K562 (cell line): Measurements from ENCODE around the gene HPCAL1. TPM values are rescaled to one million over a fixed set of nuclear protein-coding genes. Genes with fewer than 3 reads are reported as not detected.

Experiments
- ATAC-seq: fragments of 200-7000 bp; cut with Tn5 transposase; 3 replicates; pipeline ENCODE4 v1.9.1; 2020; ENCODE audit warnings: moderate library complexity
- BruUV-seq: library from RNA; stranded (reverse); fragments of 400-500 nt; replicated peaks from 2 replicates; lab custom pipeline; 2021; lab: Mats Ljungman, UMichigan
- CTCF ChIA-PET: fragments of 300-600 bp; formaldehyde crosslinking; extraction: SDS; loops from one replicate; lab custom pipeline; 2021; ENCODE audit warnings: low intra/inter-chr PET ratio; lab: Yijun Ruan, JAX
- POLR2A ChIA-PET: fragments of 300-600, 350-650 bp; sonication (Branson Sonifier 250); formaldehyde crosslinking; extraction: SDS; loops from one replicate; lab custom pipeline; 2021; ENCODE audit warnings: antibody characterized with exemption, inconsistent platforms; lab: Yijun Ruan, JAX
- DNase-seq, 4 experiments: peaks; one replicate each; pipeline versions ENCODE4 v3.0.0 to v3.0.0-alpha.2; 2011 to 2018; ENCODE audit warnings: low spot score in 3 of 4, mixed read lengths in 3 of 4; ENCODE audit errors: extremely low read depth in 1 of 4
- FAIRE-seq: peaks from 2 replicates; lab custom pipeline; 2011; peaks lifted over from hg19 to GRCh38; lab: Jason Lieb, UNC
- H2AFZ ChIP-seq: 2 replicates; pipeline ENCODE4 v1.6.0; 2011; ENCODE audit warnings: low read depth, low read length, control low read depth, inconsistent platforms
- H3K27ac ChIP-seq: fragments of 200-600 bp; 3 replicates; pipeline ENCODE4 v1.8.0; 2011; ENCODE audit warnings: low read depth, mild to moderate bottlenecking, control low read depth, inconsistent platforms, low read length, moderate library complexity, mixed read lengths; ENCODE audit errors: extremely low read depth
- H3K27me3 ChIP-seq, 2 experiments: fragments of 300-600 bp in 1 of 2; 2 replicates in 1 of 2; 3 replicates in 1 of 2; pipeline versions ENCODE4 v1.6.0 to v1.8.0; 2011; ENCODE audit warnings: inconsistent platforms in 2 of 2, low read length in 2 of 2, mild to moderate bottlenecking in 1 of 2, mixed read lengths in 1 of 2, moderate library complexity in 1 of 2; ENCODE audit not compliant: control insufficient read depth in 2 of 2, insufficient read depth in 2 of 2
- H3K36me3 ChIP-seq: fragments of 300-600 bp; 3 replicates; pipeline ENCODE4 v1.8.0; 2011; ENCODE audit warnings: mild to moderate bottlenecking, low read length, inconsistent platforms; ENCODE audit not compliant: control insufficient read depth, insufficient read depth
- H3K4me1 ChIP-seq, 2 experiments: fragments of 200-600 bp in 1 of 2; replicated peaks in 1 of 2; 2 replicates in 1 of 2; 3 replicates in 1 of 2; pipeline versions ENCODE4 v1.5.1 to v1.8.0; 2011; ENCODE audit warnings: inconsistent platforms in 2 of 2, low read length in 2 of 2, mild to moderate bottlenecking in 1 of 2, mixed read lengths in 1 of 2, moderate library complexity in 1 of 2; ENCODE audit not compliant: control insufficient read depth in 2 of 2, insufficient read depth in 2 of 2
- H3K4me2 ChIP-seq: 2 replicates; pipeline ENCODE4 v1.6.1; 2011; ENCODE audit warnings: low read length, control low read depth, inconsistent platforms, mixed read lengths; ENCODE audit not compliant: insufficient read depth
- H3K4me3 ChIP-seq: fragments of 200-600 bp; sonication (generic), shearing (Covaris generic); 2 replicates; pipeline ENCODE4 v1.5.1; 2016; ENCODE audit warnings: control low read depth, inconsistent platforms
- H3K79me2 ChIP-seq: fragments of 200-600 bp; 3 replicates; pipeline ENCODE4 v1.8.0; 2011; ENCODE audit warnings: low read length, inconsistent platforms; ENCODE audit not compliant: control insufficient read depth, insufficient read depth
- H3K9ac ChIP-seq, 2 experiments: 2 replicates each; pipeline versions ENCODE4 v1.6.0 to v1.6.1; 2011; ENCODE audit warnings: low read depth in 2 of 2, low read length in 2 of 2, control low read depth in 1 of 2, inconsistent platforms in 1 of 2, mild to moderate bottlenecking in 1 of 2, mixed read lengths in 1 of 2; ENCODE audit not compliant: insufficient read depth in 1 of 2
- H3K9me1 ChIP-seq: one replicate; pipeline ENCODE4 v1.6.0; 2011; ENCODE audit warnings: inconsistent platforms, mild to moderate bottlenecking, low read length, moderate library complexity; ENCODE audit not compliant: control insufficient read depth, insufficient read depth
- H3K9me3 ChIP-seq: replicated peaks from 2 replicates; pipeline ENCODE4 v1.5.1; 2011; ENCODE audit warnings: low read depth, low read length, inconsistent platforms; ENCODE audit not compliant: control insufficient read depth, insufficient read depth
- H4K20me1 ChIP-seq: replicated peaks from 2 replicates; pipeline ENCODE4 v1.6.1; 2011; ENCODE audit warnings: low read length, inconsistent platforms, mixed read lengths; ENCODE audit not compliant: control insufficient read depth, insufficient read depth
- CSDE1 ChIP-seq, 2 experiments: fragments of 450-650 bp; IDR thresholded peaks; 2 replicates each; pipeline ENCODE4 v1.6.1; 2016; ENCODE audit warnings: mild to moderate bottlenecking in 1 of 2
- POLR2A ChIP-seq: fragments of 450-650 bp; conservative IDR thresholded peaks from 2 replicates; pipeline ENCODE4 v1.6.1; 2016
- POLR2G ChIP-seq: fragments of 200-400 bp; formaldehyde crosslinking; IDR thresholded peaks from 2 replicates; pipeline ENCODE4 v1.6.1; 2017; ENCODE audit warnings: low read depth, mild to moderate bottlenecking, antibody characterized with exemption, low read length, moderate library complexity
- XRCC3 ChIP-seq: fragments of 450-650 bp; IDR thresholded peaks from 2 replicates; pipeline ENCODE4 v1.6.1; 2017; ENCODE audit warnings: mild to moderate bottlenecking, moderate library complexity
- WGBS: fragments of 100-300 bp; shearing (Covaris generic); methylation state at CpG from one replicate; pipeline ENCODE4 v1.1.6; 2016; ENCODE audit warnings: low coverage, mixed read lengths; ENCODE audit not compliant: insufficient coverage; ENCODE audit errors: missing lambda C conversion rate; 5-methylcytosine and 5-hydroxymethylcytosine counted together
- in situ Hi-C: fragments of 300-500 bp; cut with MboI; formaldehyde crosslinking; loops from 4 replicates; pipeline ENCODE4 v1.15.0; 2018; ENCODE audit warnings: inconsistent platforms, mixed read lengths
- intact Hi-C: fragments of 100-400 bp; cut with micrococcal nuclease; formaldehyde crosslinking; loops from 2 replicates; pipeline ENCODE4 v1.14.2; 2022
- polyA plus RNA-seq, 8 experiments: library from polyadenylated mRNA; depleted of rRNA in 4 of 8; stranded (reverse) in 5 of 8; unstranded in 3 of 8; fragments of >200 nt; fragmentation: Nextera tagmentation in 2 of 8; fragmentation: Illumina TruSeq in 1 of 8; extraction: Ambion mirVana in 2 of 8; extraction: Trizol in 1 of 8; gene quantifications; 2 replicates each; pipeline versions ENCODE4 v1.2.1 to v1.2.3, GENCODE V29; 2011 to 2014; ENCODE audit warnings: inconsistent platforms in 1 of 8, missing spikeins in 1 of 8
- total RNA-seq, 7 experiments: library from RNA; depleted of rRNA in 6 of 7; stranded (reverse); fragments of >200 nt in 6 of 7; fragmentation: Illumina TruSeq in 2 of 7; extraction: Trizol in 2 of 7; gene quantifications; 2 replicates each; pipeline versions ENCODE4 v1.2.1 to v1.2.3, GENCODE V29; 2011 to 2021; ENCODE audit warnings: low replicate concordance in 1 of 7
- TF ChIP-seq, protein P1 (sequence below): sonication (generic); IDR thresholded peaks from 2 replicates; pipeline ENCODE4 v1.6.1; 2016

HPCAL1 gene
- total and polyA plus RNA-seq, 9 of the 15 experiments (the other 6 are each of a cell fraction or from before 2014, with no cell fraction given): 2.7 to 65.5 (median 23.9) TPM

DNA sequence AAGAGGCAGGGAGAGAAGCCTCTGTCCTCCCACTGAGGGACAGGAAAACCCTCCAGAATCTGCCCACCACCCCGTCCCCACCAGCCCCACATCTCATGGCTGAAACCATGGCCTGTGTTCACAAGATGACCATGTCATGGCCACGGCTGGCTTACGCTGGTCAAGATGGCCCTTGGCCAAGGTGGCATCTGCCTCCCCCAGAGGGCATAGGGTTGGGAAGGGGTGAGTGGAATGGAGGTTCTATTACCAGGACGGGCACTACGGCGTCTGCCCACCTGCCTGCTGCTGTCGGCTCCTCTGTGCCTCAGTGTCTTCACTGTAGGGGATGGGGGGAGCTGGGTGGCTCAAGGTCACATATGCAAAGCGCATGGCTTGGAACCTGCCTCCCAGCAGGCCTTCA is 125.7 kb downstream of the HPCAL1 start:
- FAIRE-seq (no peak), DNase-seq (no peak), ATAC-seq (no peak)
- Histone ChIP-seq H3K27ac (no peak overlapping the region), H2AFZ (no peak overlapping the region), H3K9me3 (no peaks in the 10 kb centered on the region), H4K20me1 (0 out of 2 replicates have a peak, but pooled peaks cover 3% of the 10 kb centered on the region), H3K27me3 (no peaks in the 10 kb centered on the region), H3K9ac (no peak overlapping the region), H3K9me1 (no peaks in the 10 kb centered on the region), H3K4me1 (peaks cover 0 to 25% of the 10 kb centered on the region in 2 experiments; a peak in 4 of 5 replicates), H3K36me3 (peaks cover 12% of the 10 kb centered on the region; the same call in 1 of the 3 replicates), H3K4me2 (no peak overlapping the region), H3K79me2 (no peaks in the 10 kb centered on the region), H3K4me3 (no peak overlapping the region)
- intact Hi-C loops: no loop called here
- CTCF ChIA-PET: no interaction called here
- POLR2A ChIA-PET: interaction anchor here (0.6 to 1.2 kb wide), 3 partner anchors 11 to 299 kb away, joined by 3 to 7 read pairs (median 3); no protein-coding TSS in a partner anchor
- TF ChIP-seq, protein P1, sequence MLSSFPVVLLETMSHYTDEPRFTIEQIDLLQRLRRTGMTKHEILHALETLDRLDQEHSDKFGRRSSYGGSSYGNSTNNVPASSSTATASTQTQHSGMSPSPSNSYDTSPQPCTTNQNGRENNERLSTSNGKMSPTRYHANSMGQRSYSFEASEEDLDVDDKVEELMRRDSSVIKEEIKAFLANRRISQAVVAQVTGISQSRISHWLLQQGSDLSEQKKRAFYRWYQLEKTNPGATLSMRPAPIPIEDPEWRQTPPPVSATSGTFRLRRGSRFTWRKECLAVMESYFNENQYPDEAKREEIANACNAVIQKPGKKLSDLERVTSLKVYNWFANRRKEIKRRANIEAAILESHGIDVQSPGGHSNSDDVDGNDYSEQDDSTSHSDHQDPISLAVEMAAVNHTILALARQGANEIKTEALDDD: no peak
- peak; percentile 52; the same call in 1 of the 2 replicates for TF ChIP-seq POLR2G
- TF ChIP-seq POLR2A: 0 out of 2 replicates have a peak, but pooled peaks have one; percentile 27
- in situ Hi-C loops: no loop called here
- 74% methylated on average over 8 of the region's 8 CpGs for WGBS
- BruUV-seq: no TSS peak

DNA sequence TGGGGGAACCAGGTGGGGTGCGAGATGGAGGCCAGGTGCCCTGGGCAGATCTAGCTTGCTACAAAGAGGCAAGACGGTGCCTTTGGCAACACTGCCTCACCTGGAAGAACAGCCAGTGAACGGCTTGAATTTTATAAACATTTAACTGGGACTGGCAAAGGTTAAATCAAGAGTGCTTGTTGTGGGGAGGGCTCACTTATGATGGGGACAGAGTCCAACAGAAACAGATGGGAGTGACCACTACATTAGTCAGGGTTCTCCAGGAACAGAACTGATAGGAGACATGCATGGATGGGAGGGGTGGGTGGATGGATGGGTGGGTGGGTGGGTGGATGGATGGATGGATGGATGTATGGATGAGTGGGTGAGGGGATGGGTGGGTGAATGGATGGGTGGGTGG is 126.2 kb downstream of the HPCAL1 start:
- H3K9me3 ChIP-seq: no peaks in the 10 kb centered on the region
- no peak for ATAC-seq
- WGBS: 34% methylated on average over 3 of the region's 3 CpGs
- no peak for FAIRE-seq
- no peaks in the 10 kb centered on the region for H3K9me1 ChIP-seq
- H4K20me1 ChIP-seq: 0 out of 2 replicates have a peak, but pooled peaks cover 3% of the 10 kb centered on the region
- intact Hi-C loops: no loop called here
- ChIA-PET POLR2A (interaction anchor here (0.6 to 1.0 kb wide), 2 partner anchors 11 to 299 kb away, joined by 3 read pairs; no protein-coding TSS in a partner anchor), CTCF (no interaction called here)
- H3K79me2 ChIP-seq: no peaks in the 10 kb centered on the region
- no peaks in the 10 kb centered on the region for H3K27me3 ChIP-seq
- no TSS peak for BruUV-seq
- no peak overlapping the region for H2AFZ ChIP-seq
- H3K4me2 ChIP-seq: no peak overlapping the region
- H3K9ac ChIP-seq: no peak overlapping the region
- peaks cover 0 to 30% of the 10 kb centered on the region in 2 experiments; a peak in 4 of 5 replicates for H3K4me1 ChIP-seq
- H3K4me3 ChIP-seq: no peak overlapping the region
- peaks cover 12% of the 10 kb centered on the region; the same call in 1 of the 3 replicates for H3K36me3 ChIP-seq
- in situ Hi-C loops: no loop called here
- no peak for DNase-seq
- no peak overlapping the region for H3K27ac ChIP-seq
- TF ChIP-seq XRCC3 (no peak), CSDE1 (IDR thresholded peaks at IDR 0.05) (no peak)
